Activated CD4-positive, alpha-beta memory T cell treated with anti-CD3 and anti-CD28 coated beads for 36 hours (primary cell): ENCODE results near the gene PTPRN2. TPM values are rescaled to one million over a fixed set of nuclear protein-coding genes. Genes with fewer than 3 reads are reported as not detected.
"Not testable (repeated sequence)": the region's sequence is repeated elsewhere in the genome, so short reads cannot be mapped to it uniquely, and the experiment has no call there.

Source experiments
- CTCF ChIA-PET: fragments of 350-600 bp; sonication (Branson Sonifier 250); formaldehyde crosslinking; loops from one replicate; lab custom pipeline; 2021; ENCODE audit warnings: antibody characterized with exemption, inconsistent platforms; lab: Charles Lee
- POLR2A ChIA-PET: fragments of 350-600 bp; sonication (Branson Sonifier 250); formaldehyde crosslinking; loops from one replicate; lab custom pipeline; 2021; ENCODE audit warnings: antibody characterized with exemption; lab: Charles Lee
- DNase-seq: peaks from one replicate; pipeline ENCODE4 v3.0.0-alpha.2; 2020
- H3K27ac Mint-ChIP-seq: one replicate; pipeline ENCODE4 v1.8.0; 2021; ENCODE audit warnings: mixed read lengths
- H3K27me3 Mint-ChIP-seq: one replicate; pipeline ENCODE4 v1.8.0; 2021; ENCODE audit warnings: mixed read lengths
- H3K36me3 Mint-ChIP-seq: one replicate; pipeline ENCODE4 v1.8.0; 2021; ENCODE audit warnings: mixed read lengths
- H3K4me1 Mint-ChIP-seq: one replicate; pipeline ENCODE4 v1.8.0; 2021; ENCODE audit warnings: low read depth, mixed read lengths
- H3K4me3 Mint-ChIP-seq: one replicate; pipeline ENCODE4 v1.8.0; 2021; ENCODE audit warnings: mild to moderate bottlenecking, mixed read lengths
- H3K9me3 Mint-ChIP-seq: one replicate; pipeline ENCODE4 v1.8.0; 2021; ENCODE audit warnings: mixed read lengths
- intact Hi-C: fragments of 100-400 bp; cut with micrococcal nuclease; formaldehyde crosslinking; loops from one replicate; pipeline ENCODE4 v1.15.1; 2023
- total RNA-seq, 2 experiments: library from RNA; stranded (reverse); gene quantifications; one replicate each; pipeline ENCODE4 v1.2.3, GENCODE V29; 2021

The PTPRN2 gene
- total RNA-seq, 2 experiments from 2014 or later: 0.51 to 0.64 TPM

GRCh38 chr7:157946398-157947060, 641.1 kb downstream of the PTPRN2 start:
- intact Hi-C loops: no loop called here
- CTCF ChIA-PET: interaction anchor here (0.6 kb wide), 1 partner anchor 32 kb away, joined by 3 read pairs; no protein-coding TSS in a partner anchor
- no peak for DNase-seq
- POLR2A ChIA-PET: no interaction called here
- peaks cover 5% of the 10 kb centered on the region for H3K27me3 Mint-ChIP-seq
- no peak overlapping the region for H3K27ac Mint-ChIP-seq
- H3K9me3 Mint-ChIP-seq: peaks cover 10% of the 10 kb centered on the region
- no peak overlapping the region for H3K4me3 Mint-ChIP-seq
- no peaks in the 10 kb centered on the region for H3K4me1 Mint-ChIP-seq
- H3K36me3 Mint-ChIP-seq: peaks cover 2% of the 10 kb centered on the region

- Mint-ChIP-seq H3K4me3 (no peak overlapping the region), H3K9me3 (peaks cover 10% of the 10 kb centered on the region), H3K27ac (no peak overlapping the region), H3K4me1 (no peaks in the 10 kb centered on the region), H3K27me3 (peaks cover 5% of the 10 kb centered on the region), H3K36me3 (peaks cover 2% of the 10 kb centered on the region)
- ChIA-PET POLR2A (no interaction called here), CTCF (no interaction called here)
- intact Hi-C loops: no loop called here
- DNase-seq: no peak
Observed at GRCh38 chr7:157945401-157945800, 642.2 kb downstream of the PTPRN2 start.

GRCh38 chr7:157944734-157945291, 642.8 kb downstream of the PTPRN2 start:
- ChIA-PET CTCF (no interaction called here), POLR2A (no interaction called here)
- Mint-ChIP-seq H3K4me1 (no peaks in the 10 kb centered on the region), H3K4me3 (no peak overlapping the region), H3K9me3 (peaks cover 10% of the 10 kb centered on the region), H3K27ac (no peak overlapping the region), H3K36me3 (peaks cover 2% of the 10 kb centered on the region), H3K27me3 (peaks cover 5% of the 10 kb centered on the region)
- no peak for DNase-seq
- intact Hi-C loops: no loop called here

DNA sequence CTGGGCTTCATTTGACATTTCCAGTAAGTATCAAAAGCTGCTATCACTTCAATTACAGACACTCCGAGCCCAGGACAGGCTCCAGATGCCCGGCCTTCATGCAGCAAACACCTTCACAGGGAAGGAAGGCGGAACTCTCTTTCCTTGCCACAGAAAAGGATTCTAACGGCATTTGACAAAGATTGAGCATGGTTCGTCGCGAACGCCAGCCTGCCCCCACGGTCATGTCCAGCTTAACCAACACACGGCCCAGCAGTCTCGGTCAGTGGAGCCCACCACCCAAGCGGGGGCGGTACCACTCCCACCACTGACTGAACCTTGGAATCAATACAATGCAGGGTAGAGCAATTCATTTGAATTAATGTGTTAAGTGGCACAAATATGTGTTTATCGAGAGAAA, 643.6 kb downstream of the PTPRN2 start:
- Mint-ChIP-seq H3K4me1 (no peaks in the 10 kb centered on the region), H3K36me3 (peaks cover 2% of the 10 kb centered on the region), H3K27ac (no peak overlapping the region), H3K4me3 (no peak overlapping the region), H3K27me3 (peaks cover 5% of the 10 kb centered on the region), H3K9me3 (peaks cover 10% of the 10 kb centered on the region)
- POLR2A ChIA-PET: no interaction called here
- intact Hi-C loops: no loop called here
- DNase-seq: no peak
- CTCF ChIA-PET: no interaction called here

DNA sequence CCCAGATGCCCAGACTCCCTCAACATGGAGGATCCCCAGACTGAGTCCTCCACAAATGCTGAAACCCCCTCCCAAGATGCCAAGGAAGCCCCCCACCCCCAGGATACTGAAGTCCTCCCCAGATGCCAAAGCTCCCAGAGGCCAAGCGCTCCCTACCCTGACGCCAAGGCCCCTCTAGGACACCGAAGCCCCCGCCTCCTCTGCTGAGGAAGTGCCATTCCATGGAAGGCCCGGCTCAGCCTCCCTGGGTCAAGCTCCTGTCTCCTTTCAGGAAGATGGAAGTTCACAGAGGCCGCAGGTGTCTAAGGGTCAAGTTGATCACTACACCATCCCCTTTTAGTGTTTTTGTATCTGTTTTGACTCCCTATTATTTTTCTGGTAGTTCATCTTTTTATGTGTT, 644.1 kb downstream of the PTPRN2 start:
- intact Hi-C loops: no loop called here
- H3K36me3 Mint-ChIP-seq: peaks cover 2% of the 10 kb centered on the region
- H3K9me3 Mint-ChIP-seq: peaks cover 10% of the 10 kb centered on the region
- no peaks in the 10 kb centered on the region for H3K4me1 Mint-ChIP-seq
- H3K27me3 Mint-ChIP-seq: peaks cover 5% of the 10 kb centered on the region
- H3K27ac Mint-ChIP-seq: no peak overlapping the region
- H3K4me3 Mint-ChIP-seq: no peak overlapping the region
- CTCF ChIA-PET: no interaction called here
- no peak for DNase-seq
- POLR2A ChIA-PET: no interaction called here

- intact Hi-C loops: no loop called here
- no peaks in the 10 kb centered on the region for H3K4me1 Mint-ChIP-seq
- H3K27ac Mint-ChIP-seq: no peak overlapping the region
- peaks cover 8% of the 10 kb centered on the region for H3K27me3 Mint-ChIP-seq
- H3K9me3 Mint-ChIP-seq: no peaks in the 10 kb centered on the region
- CTCF ChIA-PET: no interaction called here
- no peaks in the 10 kb centered on the region for H3K36me3 Mint-ChIP-seq
- POLR2A ChIA-PET: no interaction called here
- DNase-seq: no peak
- H3K4me3 Mint-ChIP-seq: no peak overlapping the region
Observed at GRCh38 chr7:157941210-157941609, 646.4 kb downstream of the PTPRN2 start.

DNA sequence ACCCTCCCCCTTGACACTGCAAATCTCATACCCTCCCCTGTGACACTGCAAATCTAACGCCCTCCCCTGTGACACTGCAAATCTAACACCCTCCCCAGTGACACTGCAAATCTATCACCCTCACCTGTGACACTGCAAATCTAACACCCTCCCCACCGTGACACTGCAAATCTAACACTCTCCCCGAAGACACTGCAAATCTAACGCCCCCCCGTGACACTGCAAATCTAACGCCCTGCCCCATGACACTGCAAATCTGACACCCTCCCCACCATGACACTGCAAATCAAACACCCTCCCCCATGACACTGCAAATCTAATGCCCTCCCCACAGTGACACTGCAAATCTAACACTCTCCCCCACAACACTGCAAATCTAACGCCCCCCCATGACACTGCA, 647.1 kb downstream of the PTPRN2 start:
- Mint-ChIP-seq H3K9me3 (peaks cover 2% of the 10 kb centered on the region), H3K27ac (no peak overlapping the region), H3K4me3 (no peak overlapping the region), H3K27me3 (peaks cover 8% of the 10 kb centered on the region), H3K36me3 (no peaks in the 10 kb centered on the region), H3K4me1 (no peaks in the 10 kb centered on the region)
- intact Hi-C loops: no loop called here
- POLR2A ChIA-PET: no interaction called here
- CTCF ChIA-PET: no interaction called here
- no peak for DNase-seq

- Mint-ChIP-seq H3K27me3 (peaks cover 3% of the 10 kb centered on the region), H3K27ac (no peak overlapping the region), H3K36me3 (peaks cover 6% of the 10 kb centered on the region), H3K4me1 (no peaks in the 10 kb centered on the region), H3K9me3 (peaks cover 20% of the 10 kb centered on the region), H3K4me3 (no peak overlapping the region)
- CTCF ChIA-PET: no interaction called here
- POLR2A ChIA-PET: no interaction called here
- DNase-seq: no peak
- intact Hi-C loops: no loop called here
Observed at GRCh38 chr7:157938211-157938610, 649.4 kb downstream of the PTPRN2 start.

DNA sequence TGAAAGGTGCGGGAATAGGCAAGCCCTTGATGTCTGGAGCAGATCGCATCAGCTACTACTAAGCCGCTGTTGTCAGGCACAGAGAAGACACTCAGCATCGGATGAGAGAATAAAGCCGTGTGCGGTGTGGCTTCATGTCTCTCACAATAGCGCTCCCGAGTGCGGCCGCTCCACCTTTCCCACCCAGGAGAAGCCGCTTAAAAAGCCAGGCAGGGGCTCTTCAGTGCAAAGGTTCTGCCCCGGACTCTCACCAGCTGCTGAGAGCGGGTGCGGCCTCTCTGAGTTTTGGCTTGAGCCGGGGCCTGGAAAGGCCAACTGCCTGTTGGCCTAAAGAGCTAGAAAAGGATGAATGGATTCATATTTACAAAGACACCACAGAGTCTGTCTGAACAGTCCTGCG, 650.2 kb downstream of the PTPRN2 start:
- no peak for DNase-seq
- POLR2A ChIA-PET: no interaction called here
- peaks cover 11% of the 10 kb centered on the region for H3K36me3 Mint-ChIP-seq

DNA sequence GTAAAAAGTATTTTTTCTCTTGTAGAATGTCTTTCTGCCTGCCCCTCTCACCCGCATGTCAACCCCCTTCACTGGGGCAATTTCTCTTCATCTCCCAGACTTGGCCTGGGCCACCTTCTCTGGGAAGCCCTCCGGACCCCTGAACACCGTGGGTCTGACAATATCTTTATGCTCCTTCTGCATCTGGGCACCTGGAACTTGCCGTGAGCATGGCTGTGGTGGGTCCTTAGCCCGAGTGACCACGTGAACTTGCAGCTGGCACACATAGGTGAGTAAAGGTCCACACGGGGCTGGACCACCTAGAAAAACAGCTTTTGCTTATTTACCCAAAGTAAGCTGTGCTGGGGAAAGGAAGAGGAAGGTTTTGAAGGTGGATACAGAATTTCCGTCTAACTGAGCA, 650.6 kb downstream of the PTPRN2 start:
- POLR2A ChIA-PET: no interaction called here
- no peak overlapping the region for H3K4me3 Mint-ChIP-seq
- H3K27ac Mint-ChIP-seq: no peak overlapping the region
- H3K4me1 Mint-ChIP-seq: peaks cover 7% of the 10 kb centered on the region
- peaks cover 14% of the 10 kb centered on the region for H3K36me3 Mint-ChIP-seq
- H3K9me3 Mint-ChIP-seq: peaks cover 30% of the 10 kb centered on the region
- intact Hi-C loops: no loop called here
- DNase-seq: no peak
- H3K27me3 Mint-ChIP-seq: peaks cover 3% of the 10 kb centered on the region
- CTCF ChIA-PET: no interaction called here

More for the DNA sequence above, 650.2 kb downstream of the PTPRN2 start:
- CTCF ChIA-PET: no interaction called here
- Mint-ChIP-seq H3K9me3 (peaks cover 26% of the 10 kb centered on the region), H3K4me3 (no peak overlapping the region), H3K27ac (no peak overlapping the region), H3K4me1 (peaks cover 3% of the 10 kb centered on the region), H3K27me3 (peaks cover 3% of the 10 kb centered on the region)
- intact Hi-C loops: no loop called here

GRCh38 chr7:157935721-157936120, 651.9 kb downstream of the PTPRN2 start:
- peaks cover 14% of the 10 kb centered on the region for H3K36me3 Mint-ChIP-seq
- intact Hi-C loops, DNase-seq, H3K4me3 Mint-ChIP-seq, H3K4me1 Mint-ChIP-seq, H3K27ac Mint-ChIP-seq, H3K27me3 Mint-ChIP-seq, CTCF ChIA-PET, POLR2A ChIA-PET: not testable (repeated sequence)
- H3K9me3 Mint-ChIP-seq: peaks cover 34% of the 10 kb centered on the region

DNA sequence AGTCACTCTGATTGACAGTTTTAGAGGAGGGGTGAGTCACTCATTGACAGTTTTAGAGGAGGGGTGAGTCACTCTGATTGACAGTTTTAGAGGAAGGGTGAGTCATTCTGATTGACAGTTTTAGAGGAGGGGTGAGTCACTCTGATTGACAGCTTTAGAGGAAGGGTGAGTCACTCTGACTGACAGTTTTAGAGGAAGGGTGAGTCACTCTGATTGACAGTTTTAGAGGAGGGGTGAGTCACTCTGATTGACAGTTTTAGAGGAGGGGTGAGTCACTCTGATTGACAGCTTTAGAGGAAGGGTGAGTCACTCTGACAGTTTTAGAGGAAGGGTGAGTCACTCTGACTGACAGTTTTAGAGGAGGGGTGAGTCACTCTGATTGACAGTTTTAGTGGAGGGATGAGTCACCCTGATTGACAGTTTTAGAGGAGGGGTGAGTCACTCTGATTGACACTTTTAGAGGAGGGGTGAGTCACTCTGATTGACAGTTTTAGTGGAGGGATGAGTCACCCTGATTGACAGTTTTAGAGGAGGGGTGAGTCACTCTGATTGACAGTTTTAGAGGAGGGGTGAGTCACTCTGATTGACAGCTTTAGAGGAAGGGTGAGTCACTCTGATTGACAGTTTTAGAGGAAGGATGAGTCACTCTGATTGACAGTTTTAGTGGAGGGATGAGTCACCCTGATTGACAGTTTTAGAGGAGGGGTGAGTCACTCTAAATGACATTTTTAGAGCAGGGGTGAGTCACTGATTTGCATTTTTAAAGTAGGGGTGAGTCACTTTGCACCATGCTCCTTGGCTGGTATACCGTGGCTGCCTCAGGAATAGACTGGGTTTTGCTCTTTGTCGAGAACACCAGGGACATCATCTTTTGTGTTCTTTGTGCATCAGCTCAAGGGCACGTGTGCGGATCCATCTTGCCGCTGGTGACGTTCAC, 654.1 kb downstream of the PTPRN2 start:
- not testable (repeated sequence) for H3K4me3 Mint-ChIP-seq

More for the DNA sequence above, 654.1 kb downstream of the PTPRN2 start:
- POLR2A ChIA-PET, CTCF ChIA-PET, H3K27me3 Mint-ChIP-seq, H3K4me1 Mint-ChIP-seq, intact Hi-C loops, DNase-seq: not testable (repeated sequence)
- Mint-ChIP-seq H3K27ac (peak overlapping the region; percentile 54), H3K36me3 (peaks cover 14% of the 10 kb centered on the region), H3K9me3 (peaks cover 34% of the 10 kb centered on the region)
